NOMO-1 treated with dmso at 0.1 percent for 144 hours (cell line): ENCODE measurements around the gene SH3GL3.

Experiments used
- DNase-seq: peaks from one replicate; lab custom pipeline; 2025; ENCODE audit not compliant: unreplicated experiment; lab: John Stamatoyannopoulos, UW

SH3GL3 gene

GRCh38 chr15:83462026-83462425 lies 14.9 kb downstream of the SH3GL3 start:
- DNase-seq, result no peak

- DNase-seq, result no peak
Observed at GRCh38 chr15:83462953-83463433, 15.9 kb downstream of the SH3GL3 start.

- no peak for DNase-seq
Observed at GRCh38 chr15:83470887-83471286, 23.7 kb downstream of the SH3GL3 start.

DNA sequence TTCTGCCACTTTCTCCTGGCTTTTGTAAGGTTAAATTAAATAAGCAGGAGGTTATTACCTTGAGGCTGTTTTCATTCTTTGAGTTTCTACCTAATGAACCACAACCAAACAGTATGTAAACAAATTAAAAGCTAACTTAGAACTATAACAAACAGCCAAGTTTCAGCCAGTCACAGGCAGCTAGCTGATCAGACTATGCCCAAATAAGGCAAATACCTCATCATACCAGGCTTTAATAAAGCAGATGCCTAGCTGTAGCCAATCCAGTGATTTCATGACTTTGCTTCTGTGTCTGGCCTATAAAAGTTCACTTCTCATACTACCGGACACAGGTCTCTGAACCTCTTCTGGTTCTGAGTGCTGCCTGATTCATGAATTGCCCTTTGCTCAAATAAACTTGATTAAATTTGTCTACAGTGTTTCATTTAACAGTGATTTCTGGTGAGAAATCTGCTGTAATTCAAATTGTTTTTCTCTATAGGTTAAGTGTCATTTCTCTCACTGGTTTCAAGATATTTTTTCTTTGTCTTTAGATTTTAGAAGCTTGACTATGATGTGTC lies 24.2 kb downstream of the SH3GL3 start:
- no peak for DNase-seq

- no peak for DNase-seq
Observed at GRCh38 chr15:83472151-83472550, 25.0 kb downstream of the SH3GL3 start.

- DNase-seq, result no peak
Observed at GRCh38 chr15:83472797-83473196, 25.7 kb downstream of the SH3GL3 start.

DNA sequence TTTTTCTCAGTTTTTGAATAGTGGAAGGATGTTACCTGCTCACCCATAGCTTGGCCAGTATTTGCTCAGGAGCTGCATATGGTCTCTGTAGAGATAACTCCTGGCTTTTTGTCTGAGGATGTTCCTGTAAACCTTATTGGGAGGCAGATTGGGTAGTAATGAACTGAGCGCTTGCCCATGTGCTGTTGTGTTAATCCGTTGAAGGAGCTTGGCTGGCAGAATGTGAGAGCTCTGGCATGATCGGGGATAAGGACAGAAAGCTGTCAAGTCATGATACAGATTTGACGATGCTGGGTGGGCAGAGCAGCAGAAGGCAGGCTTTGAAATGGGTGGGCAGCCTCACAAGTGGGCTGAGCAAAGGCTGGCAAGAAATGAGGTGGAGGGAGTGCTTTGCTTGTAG lies 27.4 kb downstream of the SH3GL3 start:
- DNase-seq, result no peak

DNA sequence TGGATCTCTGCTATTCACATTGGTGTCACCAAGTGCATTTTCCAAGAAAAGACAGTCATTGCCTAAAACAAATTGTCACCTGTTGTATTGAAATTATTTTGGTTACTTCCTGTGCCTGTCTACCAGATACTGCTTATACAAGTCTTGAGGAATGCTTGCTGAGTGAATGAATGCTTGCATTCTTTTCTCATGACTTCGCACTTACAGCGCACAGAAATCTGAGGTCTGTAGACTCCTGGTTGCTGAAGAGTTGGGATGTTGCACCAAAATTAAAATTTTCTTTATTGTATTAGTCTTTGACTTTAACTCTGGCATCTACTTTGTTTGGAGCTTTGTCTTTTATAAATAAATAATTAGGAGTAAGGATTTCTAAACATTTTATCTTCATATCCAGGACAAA lies 28.4 kb downstream of the SH3GL3 start:
- no peak for DNase-seq

DNA sequence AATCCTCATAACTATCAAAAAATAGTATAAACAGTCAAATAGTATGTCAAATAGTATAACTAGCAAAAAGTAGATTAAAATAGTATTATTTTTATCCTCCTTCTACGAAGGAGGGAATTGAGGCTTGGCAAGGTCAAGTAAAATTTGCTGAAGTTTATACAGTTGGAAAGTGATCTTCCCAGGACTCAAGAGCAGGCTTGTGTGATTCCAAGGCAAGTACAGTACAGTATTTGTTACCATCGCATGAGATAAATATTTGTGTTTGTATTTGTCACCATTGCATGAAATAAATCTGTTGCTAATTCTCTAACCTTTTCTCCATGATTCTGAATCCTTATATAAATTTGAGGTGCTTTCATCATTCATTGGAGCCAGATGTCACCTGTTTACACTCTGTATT lies 28.9 kb downstream of the SH3GL3 start:
- DNase-seq, result no peak

GRCh38 chr15:83476708-83477107 lies 29.6 kb downstream of the SH3GL3 start:
- no peak for DNase-seq

DNA sequence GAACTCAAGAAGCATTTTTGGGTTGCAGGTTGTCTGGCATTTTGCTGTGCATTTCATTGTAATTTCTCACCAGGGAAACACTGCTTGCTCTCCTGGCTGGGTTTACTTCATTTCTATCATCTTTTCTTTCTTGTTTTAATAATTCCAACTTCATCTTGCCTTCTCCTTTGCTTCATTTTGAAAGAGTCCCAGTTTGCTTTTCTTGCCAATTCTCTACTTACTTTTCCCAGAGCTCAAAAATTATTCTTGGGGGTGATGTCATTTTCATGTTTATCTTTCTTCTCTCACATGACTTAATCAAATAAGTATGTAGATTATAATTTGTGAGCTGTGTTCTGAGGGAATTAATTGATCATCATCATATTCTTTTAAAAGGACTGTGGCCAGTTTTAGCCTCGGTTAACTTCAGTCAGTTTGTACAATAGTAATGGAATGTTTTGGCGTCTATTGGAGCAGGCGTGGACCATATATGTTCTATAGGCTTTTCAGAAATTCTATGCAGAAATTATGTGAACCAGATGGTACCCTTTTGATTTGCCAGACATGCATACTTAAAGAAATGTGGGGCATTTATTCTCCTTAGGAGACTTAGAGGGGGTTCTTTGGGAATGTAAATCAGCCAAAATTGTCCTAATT lies 30.1 kb downstream of the SH3GL3 start:
- DNase-seq, result no peak

GRCh38 chr15:83477808-83478537 lies 30.8 kb downstream of the SH3GL3 start:
- no peak for DNase-seq

- no peak for DNase-seq
Observed at GRCh38 chr15:83483612-83484011, 36.5 kb downstream of the SH3GL3 start.

DNA sequence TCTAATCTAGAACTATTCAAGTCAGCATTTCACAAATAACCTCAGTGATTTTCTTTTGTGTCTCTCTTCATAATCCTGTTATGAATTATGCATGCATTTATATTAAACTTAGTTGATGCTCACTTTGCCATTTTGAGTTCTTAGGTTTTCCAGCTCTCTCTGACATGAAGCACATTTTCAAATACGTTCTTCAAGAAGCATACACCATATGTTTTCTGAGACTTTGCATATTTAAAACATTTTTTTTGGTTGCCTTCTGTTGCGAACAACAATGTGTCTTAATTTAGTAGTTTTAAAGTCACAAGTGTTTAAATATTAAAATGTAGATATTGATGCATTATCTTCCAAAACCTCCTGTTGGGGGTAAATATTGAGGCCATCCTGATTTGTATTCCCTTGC lies 37.5 kb downstream of the SH3GL3 start:
- DNase-seq, result no peak

DNA sequence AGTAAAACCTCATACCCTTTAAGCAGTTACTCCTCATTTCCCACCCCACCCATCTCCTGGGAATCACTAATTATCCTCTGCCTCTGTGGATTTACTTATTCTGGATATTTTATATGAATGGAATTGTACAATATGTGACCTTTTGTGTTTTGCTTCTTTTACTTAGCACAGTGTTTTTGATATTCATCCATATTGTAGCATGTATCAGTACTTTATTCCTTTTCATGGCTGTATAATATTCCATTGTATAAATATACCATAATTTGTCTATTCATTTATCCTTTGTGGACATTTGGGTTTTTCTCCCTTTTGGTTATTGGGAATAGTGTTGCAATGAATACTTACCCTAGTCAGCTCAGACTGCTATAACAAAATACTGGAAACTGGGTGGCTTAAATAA lies 39.2 kb downstream of the SH3GL3 start:
- no peak for DNase-seq

GRCh38 chr15:83487519-83487918 lies 40.4 kb downstream of the SH3GL3 start:
- DNase-seq, result no peak

- DNase-seq, result no peak
Observed at GRCh38 chr15:83489690-83490089, 42.5 kb downstream of the SH3GL3 start.

GRCh38 chr15:83491486-83491885 lies 44.3 kb downstream of the SH3GL3 start:
- no peak for DNase-seq

- no peak for DNase-seq
Observed at GRCh38 chr15:83496766-83497165, 49.6 kb downstream of the SH3GL3 start.

- DNase-seq, result no peak
Observed at GRCh38 chr15:83498374-83498773, 51.2 kb downstream of the SH3GL3 start.

GRCh38 chr15:83498801-83499200 lies 51.7 kb downstream of the SH3GL3 start:
- no peak for DNase-seq

- DNase-seq, result no peak
Observed at GRCh38 chr15:83499476-83499875, 52.3 kb downstream of the SH3GL3 start.
